Measurements from ENCODE around the gene DHX38.

GRCh38 chr16:72112906-72113615, 19.4 kb downstream of the DHX38 start:
- TF ChIP-seq POLR2A (IDR thresholded peaks at IDR 0.05), result no peak
- TF ChIP-seq, protein P1, sequence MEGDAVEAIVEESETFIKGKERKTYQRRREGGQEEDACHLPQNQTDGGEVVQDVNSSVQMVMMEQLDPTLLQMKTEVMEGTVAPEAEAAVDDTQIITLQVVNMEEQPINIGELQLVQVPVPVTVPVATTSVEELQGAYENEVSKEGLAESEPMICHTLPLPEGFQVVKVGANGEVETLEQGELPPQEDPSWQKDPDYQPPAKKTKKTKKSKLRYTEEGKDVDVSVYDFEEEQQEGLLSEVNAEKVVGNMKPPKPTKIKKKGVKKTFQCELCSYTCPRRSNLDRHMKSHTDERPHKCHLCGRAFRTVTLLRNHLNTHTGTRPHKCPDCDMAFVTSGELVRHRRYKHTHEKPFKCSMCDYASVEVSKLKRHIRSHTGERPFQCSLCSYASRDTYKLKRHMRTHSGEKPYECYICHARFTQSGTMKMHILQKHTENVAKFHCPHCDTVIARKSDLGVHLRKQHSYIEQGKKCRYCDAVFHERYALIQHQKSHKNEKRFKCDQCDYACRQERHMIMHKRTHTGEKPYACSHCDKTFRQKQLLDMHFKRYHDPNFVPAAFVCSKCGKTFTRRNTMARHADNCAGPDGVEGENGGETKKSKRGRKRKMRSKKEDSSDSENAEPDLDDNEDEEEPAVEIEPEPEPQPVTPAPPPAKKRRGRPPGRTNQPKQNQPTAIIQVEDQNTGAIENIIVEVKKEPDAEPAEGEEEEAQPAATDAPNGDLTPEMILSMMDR (IDR thresholded peaks at IDR 0.05), result no peak
- TF ChIP-seq EP300 (IDR thresholded peaks at IDR 0.05), result no peak

Measured in stomach (tissue), 4 donors.